GM10248 (cell line): ENCODE data around the gene MICALL2.

Experiments used
- CTCF ChIA-PET: fragments of 300-600 bp; sonication (Branson Sonifier 250); formaldehyde crosslinking; extraction: SDS; loops from one replicate; lab custom pipeline; 2021; ENCODE audit warnings: antibody characterized with exemption; lab: Yijun Ruan, JAX
- POLR2A ChIA-PET: fragments of 350-650 bp; sonication (Branson Sonifier 250); formaldehyde crosslinking; extraction: SDS; loops from one replicate; lab custom pipeline; 2020; ENCODE audit warnings: antibody characterized with exemption; lab: Yijun Ruan, JAX
- DNase-seq: peaks from one replicate; pipeline ENCODE4 v3.0.0; 2012; ENCODE audit errors: extremely low spot score
- TF ChIP-seq, protein P1 (sequence below): IDR thresholded peaks from 2 replicates; pipeline ENCODE4 v1.5.1; 2012; ENCODE audit warnings: mild to moderate bottlenecking, low read depth; ENCODE audit errors: extremely low read depth, missing control alignments, control extremely low read depth

MICALL2 gene

GRCh38 chr7:1431226-1431625, 28.0 kb downstream of the MICALL2 start:
- TF ChIP-seq, protein P1, sequence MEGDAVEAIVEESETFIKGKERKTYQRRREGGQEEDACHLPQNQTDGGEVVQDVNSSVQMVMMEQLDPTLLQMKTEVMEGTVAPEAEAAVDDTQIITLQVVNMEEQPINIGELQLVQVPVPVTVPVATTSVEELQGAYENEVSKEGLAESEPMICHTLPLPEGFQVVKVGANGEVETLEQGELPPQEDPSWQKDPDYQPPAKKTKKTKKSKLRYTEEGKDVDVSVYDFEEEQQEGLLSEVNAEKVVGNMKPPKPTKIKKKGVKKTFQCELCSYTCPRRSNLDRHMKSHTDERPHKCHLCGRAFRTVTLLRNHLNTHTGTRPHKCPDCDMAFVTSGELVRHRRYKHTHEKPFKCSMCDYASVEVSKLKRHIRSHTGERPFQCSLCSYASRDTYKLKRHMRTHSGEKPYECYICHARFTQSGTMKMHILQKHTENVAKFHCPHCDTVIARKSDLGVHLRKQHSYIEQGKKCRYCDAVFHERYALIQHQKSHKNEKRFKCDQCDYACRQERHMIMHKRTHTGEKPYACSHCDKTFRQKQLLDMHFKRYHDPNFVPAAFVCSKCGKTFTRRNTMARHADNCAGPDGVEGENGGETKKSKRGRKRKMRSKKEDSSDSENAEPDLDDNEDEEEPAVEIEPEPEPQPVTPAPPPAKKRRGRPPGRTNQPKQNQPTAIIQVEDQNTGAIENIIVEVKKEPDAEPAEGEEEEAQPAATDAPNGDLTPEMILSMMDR = no peak
- ChIA-PET CTCF (interaction anchor here (2.0 to 4.7 kb wide), 4 partner anchors 10 to 206 kb away, joined by 7 to 43 read pairs (median 14); no protein-coding TSS in a partner anchor), POLR2A (no interaction called here)
- no peak for DNase-seq

DNA sequence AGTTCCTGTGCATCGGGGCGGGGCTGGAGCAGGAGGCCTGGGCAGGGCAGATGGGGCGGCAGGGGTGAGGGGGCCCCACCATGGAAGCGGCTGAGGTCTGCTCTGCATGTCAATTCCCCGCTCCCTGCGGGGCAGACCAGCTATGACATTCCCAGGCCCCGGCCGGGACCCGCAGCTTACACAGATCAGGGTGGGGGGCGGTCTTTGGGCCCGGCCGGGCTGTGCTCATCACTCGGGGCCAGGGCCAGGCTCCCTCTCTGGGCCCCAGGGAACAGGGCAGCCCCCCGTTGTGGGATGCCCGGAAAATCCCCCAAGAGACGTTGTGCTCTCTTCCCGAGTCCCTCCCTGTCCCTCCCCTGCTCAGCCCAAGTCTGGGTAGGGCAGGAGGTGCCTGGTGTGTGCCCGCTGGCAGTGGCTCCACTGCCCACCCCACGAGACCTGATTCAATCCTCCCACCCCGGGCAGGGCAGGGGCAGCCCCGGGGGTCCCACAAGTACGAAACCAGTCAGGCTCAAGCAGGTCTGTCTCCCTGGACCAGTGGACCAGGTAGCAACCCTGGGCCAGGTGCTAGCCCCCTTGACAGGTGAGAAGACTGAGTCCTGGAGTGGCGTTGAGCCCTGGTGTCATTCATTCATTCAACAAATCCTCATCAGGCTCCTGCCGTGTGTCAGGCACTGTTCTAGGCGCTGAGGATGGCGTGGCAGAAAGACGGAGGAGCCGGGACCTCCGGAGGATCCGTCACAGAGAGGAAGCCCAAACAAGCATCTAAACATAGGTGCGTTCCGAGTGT, 29.0 kb downstream of the MICALL2 start:
- CTCF ChIA-PET = interaction anchor here (1.1 to 4.7 kb wide), 5 partner anchors 13 to 205 kb away, joined by 3 to 43 read pairs (median 7); no protein-coding TSS in a partner anchor
- TF ChIP-seq, protein P1 = no peak
- no peak for DNase-seq
- POLR2A ChIA-PET = no interaction called here

- POLR2A ChIA-PET = no interaction called here
- CTCF ChIA-PET = interaction anchor here (1.1 to 1.8 kb wide), 3 partner anchors 10 to 45 kb away, joined by 3 to 5 read pairs (median 3); no protein-coding TSS in a partner anchor
Measured at GRCh38 chr7:1428941-1429501, 30.2 kb downstream of the MICALL2 start.

GRCh38 chr7:1427064-1427657, 32.1 kb downstream of the MICALL2 start:
- POLR2A ChIA-PET = no interaction called here
- TF ChIP-seq, protein P1 = no peak
- no peak for DNase-seq
- CTCF ChIA-PET = no interaction called here

More at GRCh38 chr7:1428941-1429501, 30.2 kb downstream of the MICALL2 start:
- TF ChIP-seq, protein P1 = no peak
- no peak for DNase-seq

- DNase-seq = no peak
- ChIA-PET POLR2A (no interaction called here), CTCF (no interaction called here)
- TF ChIP-seq, protein P1 = no peak
Measured at GRCh38 chr7:1426474-1426873, 32.8 kb downstream of the MICALL2 start.
